Activated naive CD4-positive, alpha-beta T cell treated with anti-CD3 and anti-CD28 coated beads, Interleukin-2, amount 10 ng/mL, durations not matched to agents 7 days and 5 days (primary cell): Measurements from ENCODE around the gene DDX27.
"Not testable (repeated sequence)": the region's sequence is repeated elsewhere in the genome, so short reads cannot be mapped to it uniquely, and the experiment has no call there.

ENCODE experiments used
- CTCF ChIA-PET: fragments of 350-600 bp; sonication (Branson Sonifier 250); formaldehyde crosslinking; loops from one replicate; lab custom pipeline; 2021; ENCODE audit warnings: antibody characterized with exemption; lab: Charles Lee
- DNase-seq: peaks from one replicate; pipeline ENCODE4 v3.0.0-alpha.2; 2020
- H3K27ac Mint-ChIP-seq: one replicate; pipeline ENCODE4 v1.8.0; 2021; ENCODE audit warnings: mild to moderate bottlenecking, moderate library complexity, mixed read lengths
- H3K27me3 Mint-ChIP-seq: one replicate; pipeline ENCODE4 v1.8.0; 2021; ENCODE audit warnings: mild to moderate bottlenecking, mixed read lengths
- H3K36me3 Mint-ChIP-seq: one replicate; pipeline ENCODE4 v1.8.0; 2021; ENCODE audit warnings: mixed read lengths
- H3K4me1 Mint-ChIP-seq: one replicate; pipeline ENCODE4 v1.8.0; 2021; ENCODE audit warnings: mixed read lengths
- H3K4me3 Mint-ChIP-seq: one replicate; pipeline ENCODE4 v1.8.0; 2021; ENCODE audit warnings: mild to moderate bottlenecking, moderate library complexity, mixed read lengths
- H3K9me3 Mint-ChIP-seq: one replicate; pipeline ENCODE4 v1.8.0; 2021; ENCODE audit warnings: mixed read lengths

DDX27 gene

GRCh38 chr20:49219091-49219923 is at the start of gene DDX27:
Gene DDX27 (plus strand): TSS chr20:49219416. CDS start chr20:49219449, 33 bp downstream.
- H3K27ac Mint-ChIP-seq, result peak within 1 kb of the TSS; percentile 92
- H3K9me3 Mint-ChIP-seq, result no peaks in the 10 kb centered on the region
- peaks cover 15% of the 10 kb centered on the region for H3K27me3 Mint-ChIP-seq
- peak; percentile 98 for DNase-seq
- CTCF ChIA-PET, result interaction anchor here (0.6 to 6.7 kb wide), 5 partner anchors 26 to 141 kb away, joined by 3 to 85 read pairs (median 3); no protein-coding TSS in a partner anchor
- peak within 1 kb of the TSS; percentile 83 for H3K4me3 Mint-ChIP-seq
- H3K36me3 Mint-ChIP-seq, result peaks cover 22% of the 10 kb centered on the region
- H3K4me1 Mint-ChIP-seq, result peaks cover 27% of the 10 kb centered on the region

GRCh38 chr20:49169547-49169946 is 49.7 kb upstream of the DDX27 start:
- Mint-ChIP-seq H3K27ac (no peak overlapping the region), H3K9me3 (no peaks in the 10 kb centered on the region), H3K27me3 (no peaks in the 10 kb centered on the region), H3K4me3 (no peak overlapping the region), H3K4me1 (peaks cover 54% of the 10 kb centered on the region), H3K36me3 (peaks cover 35% of the 10 kb centered on the region)
- no peak for DNase-seq
- CTCF ChIA-PET, result no interaction called here

GRCh38 chr20:49170714-49171113 is 48.5 kb upstream of the DDX27 start:
- Mint-ChIP-seq H3K27ac (no peak overlapping the region), H3K4me3 (no peak overlapping the region), H3K27me3 (no peaks in the 10 kb centered on the region), H3K36me3 (peaks cover 32% of the 10 kb centered on the region), H3K9me3 (no peaks in the 10 kb centered on the region), H3K4me1 (peaks cover 52% of the 10 kb centered on the region)
- no peak for DNase-seq
- CTCF ChIA-PET, result no interaction called here

GRCh38 chr20:49171909-49172308 is 47.3 kb upstream of the DDX27 start:
- no peak overlapping the region for H3K27ac Mint-ChIP-seq
- H3K4me1 Mint-ChIP-seq, result peaks cover 40% of the 10 kb centered on the region
- H3K27me3 Mint-ChIP-seq, result no peaks in the 10 kb centered on the region
- H3K36me3 Mint-ChIP-seq, result peaks cover 31% of the 10 kb centered on the region
- CTCF ChIA-PET, result no interaction called here
- no peak for DNase-seq
- no peak overlapping the region for H3K4me3 Mint-ChIP-seq
- no peaks in the 10 kb centered on the region for H3K9me3 Mint-ChIP-seq

- Mint-ChIP-seq H3K4me1 (peaks cover 35% of the 10 kb centered on the region), H3K27ac (no peak overlapping the region), H3K4me3 (no peak overlapping the region), H3K9me3 (no peaks in the 10 kb centered on the region), H3K27me3 (no peaks in the 10 kb centered on the region), H3K36me3 (peaks cover 31% of the 10 kb centered on the region)
- DNase-seq, result no peak
- CTCF ChIA-PET, result no interaction called here
These were observed 46.8 kb upstream of the DDX27 start for GRCh38 chr20:49172413-49172812.

GRCh38 chr20:49174183-49174582 is 45.0 kb upstream of the DDX27 start:
- Mint-ChIP-seq H3K27me3 (no peaks in the 10 kb centered on the region), H3K4me3 (no peak overlapping the region), H3K36me3 (peaks cover 30% of the 10 kb centered on the region), H3K9me3 (no peaks in the 10 kb centered on the region), H3K27ac (no peak overlapping the region), H3K4me1 (peaks cover 20% of the 10 kb centered on the region)
- DNase-seq, result no peak
- CTCF ChIA-PET, result no interaction called here

- DNase-seq, result no peak
- Mint-ChIP-seq H3K9me3 (no peaks in the 10 kb centered on the region), H3K27me3 (no peaks in the 10 kb centered on the region), H3K4me3 (no peak overlapping the region), H3K4me1 (peaks cover 44% of the 10 kb centered on the region), H3K27ac (peak overlapping the region; percentile 11), H3K36me3 (peaks cover 18% of the 10 kb centered on the region)
- CTCF ChIA-PET, result interaction anchor here (1.8 to 3.8 kb wide), 3 partner anchors 32 to 47 kb away, joined by 4 to 18 read pairs (median 13); no protein-coding TSS in a partner anchor
These were observed 39.6 kb upstream of the DDX27 start for GRCh38 chr20:49179368-49180277.

- no peak for DNase-seq
- no peak overlapping the region for H3K27ac Mint-ChIP-seq
- H3K9me3 Mint-ChIP-seq, result no peaks in the 10 kb centered on the region
- H3K4me1 Mint-ChIP-seq, result peaks cover 60% of the 10 kb centered on the region
- CTCF ChIA-PET, result interaction anchor here (1.3 to 3.8 kb wide), 5 partner anchors 13 to 48 kb away, joined by 4 to 18 read pairs (median 5); no protein-coding TSS in a partner anchor
- H3K27me3 Mint-ChIP-seq, result no peaks in the 10 kb centered on the region
- peaks cover 23% of the 10 kb centered on the region for H3K36me3 Mint-ChIP-seq
- no peak overlapping the region for H3K4me3 Mint-ChIP-seq
These were observed 37.8 kb upstream of the DDX27 start for GRCh38 chr20:49181265-49181877.

GRCh38 chr20:49183444-49183843 is 35.8 kb upstream of the DDX27 start:
- DNase-seq, result no peak
- H3K27ac Mint-ChIP-seq, result no peak overlapping the region
- no peaks in the 10 kb centered on the region for H3K27me3 Mint-ChIP-seq
- H3K36me3 Mint-ChIP-seq, result peaks cover 25% of the 10 kb centered on the region
- CTCF ChIA-PET, result interaction anchor here (3.8 kb wide), 1 partner anchor 50 kb away, joined by 18 read pairs; no protein-coding TSS in a partner anchor
- no peaks in the 10 kb centered on the region for H3K9me3 Mint-ChIP-seq
- H3K4me3 Mint-ChIP-seq, result no peak overlapping the region
- H3K4me1 Mint-ChIP-seq, result peaks cover 65% of the 10 kb centered on the region

GRCh38 chr20:49184084-49184501 is 35.1 kb upstream of the DDX27 start:
- Mint-ChIP-seq H3K36me3 (peaks cover 25% of the 10 kb centered on the region), H3K4me1 (peaks cover 67% of the 10 kb centered on the region)
- DNase-seq, H3K9me3 Mint-ChIP-seq, H3K27me3 Mint-ChIP-seq, H3K27ac Mint-ChIP-seq, H3K4me3 Mint-ChIP-seq: not testable (repeated sequence)
- CTCF ChIA-PET, result interaction anchor here (0.6 to 1.3 kb wide), 2 partner anchors 51 to 235 kb away, joined by 3 read pairs; no protein-coding TSS in a partner anchor

- CTCF ChIA-PET, result interaction anchor here (1.3 to 1.8 kb wide), 2 partner anchors 32 to 52 kb away, joined by 3 to 6 read pairs; no protein-coding TSS in a partner anchor
- Mint-ChIP-seq H3K36me3 (peaks cover 25% of the 10 kb centered on the region), H3K27me3 (no peaks in the 10 kb centered on the region), H3K4me1 (peaks cover 62% of the 10 kb centered on the region), H3K4me3 (no peak overlapping the region), H3K9me3 (no peaks in the 10 kb centered on the region), H3K27ac (no peak overlapping the region)
- no peak for DNase-seq
These were observed 34.5 kb upstream of the DDX27 start for GRCh38 chr20:49184691-49185070.

GRCh38 chr20:49185071-49185761 is 34.0 kb upstream of the DDX27 start:
- peak overlapping the region; percentile 50 for H3K4me3 Mint-ChIP-seq
- CTCF ChIA-PET, result interaction anchor here (1.3 to 1.8 kb wide), 2 partner anchors 31 to 52 kb away, joined by 3 to 6 read pairs; no protein-coding TSS in a partner anchor
- no peak overlapping the region for H3K27ac Mint-ChIP-seq
- no peak for DNase-seq
- H3K27me3 Mint-ChIP-seq, result peaks cover 3% of the 10 kb centered on the region
- H3K4me1 Mint-ChIP-seq, result peaks cover 56% of the 10 kb centered on the region
- peaks cover 25% of the 10 kb centered on the region for H3K36me3 Mint-ChIP-seq
- H3K9me3 Mint-ChIP-seq, result no peaks in the 10 kb centered on the region
